ENCODE results near the gene CRYBB1. TPM values are rescaled to one million over a fixed set of nuclear protein-coding genes. Genes with fewer than 3 reads are reported as not detected.

The CRYBB1 gene
- total RNA-seq, result not detected in 2 replicates

GRCh38 chr22:26617271-26618199, at the start of gene CRYBB1:
Gene CRYBB1 (minus strand): TSS chr22:26618027. CDS start chr22:26616319, 1,708 bp downstream.

GRCh38 chr22:26656891-26657851, 39.3 kb upstream of the CRYBB1 start, which contains the start of gene MIAT:
Gene MIAT (plus strand): TSS chr22:26657588.

GRCh38 chr22:26621663-26622062, 3.8 kb upstream of the CRYBB1 start, which contains the start of gene CRYBA4:
Gene CRYBA4 (plus strand): TSS chr22:26621963. CDS start chr22:26622597, 634 bp downstream.

GRCh38 chr22:26589845-26590736, 27.7 kb downstream of the CRYBB1 start, which contains the start of gene TPST2:
Gene TPST2 (minus strand): TSS chr22:26590132. CDS start chr22:26541630, 48,502 bp downstream.

Other genes starting within 250 kb of the CRYBB1 start
- gene ASPHD2, start 188.8 kb downstream of the CRYBB1 start, total RNA-seq, result 1.6 and 3.7 TPM in 2 replicates
- 9.9 and 17.9 TPM in 2 replicates for gene HPS4, start 134.2 kb downstream of the CRYBB1 start, total RNA-seq
- 8.3 and 15.2 TPM in 2 replicates for gene SRRD, start 134.2 kb downstream of the CRYBB1 start, total RNA-seq
- 20.0 and 22.4 TPM in 2 replicates for gene TFIP11, start 105.6 kb downstream of the CRYBB1 start, total RNA-seq
- gene TPST2, start 27.9 kb downstream of the CRYBB1 start, total RNA-seq, result 20.9 and 35.6 TPM in 2 replicates
- not detected in 2 replicates for gene CRYBA4, start 3.9 kb upstream of the CRYBB1 start, total RNA-seq
- 0.18 and 0.32 TPM in 2 replicates for gene MIAT, start 39.6 kb upstream of the CRYBB1 start, total RNA-seq

Data from cardiac atrium fibroblast (primary cell).